GM13976 (cell line): Measurements from ENCODE around the gene GRIA4.

ENCODE experiments used
- DNase-seq: peaks from one replicate; pipeline ENCODE4 v3.0.0; 2012; ENCODE audit warnings: low spot score
- in situ Hi-C: fragments of 300-500 bp; cut with MboI; formaldehyde crosslinking; loops from one replicate; pipeline ENCODE4 v1.12.0; 2022; ENCODE audit warnings: low sequenced_read_pairs, mixed read lengths, inconsistent platforms; ENCODE audit not compliant: unreplicated experiment
- TF ChIP-seq, protein P1 (sequence below): IDR thresholded peaks from 2 replicates; pipeline ENCODE4 v1.5.1; 2012; ENCODE audit warnings: borderline replicate concordance, mild to moderate bottlenecking; ENCODE audit not compliant: insufficient read depth; ENCODE audit errors: extremely low read depth, missing control alignments, control extremely low read depth

The GRIA4 gene

GRCh38 chr11:106011481-106011880 is 401.6 kb downstream of the GRIA4 start:
- in situ Hi-C loops = no loop called here
- no peak for DNase-seq
- TF ChIP-seq, protein P1, sequence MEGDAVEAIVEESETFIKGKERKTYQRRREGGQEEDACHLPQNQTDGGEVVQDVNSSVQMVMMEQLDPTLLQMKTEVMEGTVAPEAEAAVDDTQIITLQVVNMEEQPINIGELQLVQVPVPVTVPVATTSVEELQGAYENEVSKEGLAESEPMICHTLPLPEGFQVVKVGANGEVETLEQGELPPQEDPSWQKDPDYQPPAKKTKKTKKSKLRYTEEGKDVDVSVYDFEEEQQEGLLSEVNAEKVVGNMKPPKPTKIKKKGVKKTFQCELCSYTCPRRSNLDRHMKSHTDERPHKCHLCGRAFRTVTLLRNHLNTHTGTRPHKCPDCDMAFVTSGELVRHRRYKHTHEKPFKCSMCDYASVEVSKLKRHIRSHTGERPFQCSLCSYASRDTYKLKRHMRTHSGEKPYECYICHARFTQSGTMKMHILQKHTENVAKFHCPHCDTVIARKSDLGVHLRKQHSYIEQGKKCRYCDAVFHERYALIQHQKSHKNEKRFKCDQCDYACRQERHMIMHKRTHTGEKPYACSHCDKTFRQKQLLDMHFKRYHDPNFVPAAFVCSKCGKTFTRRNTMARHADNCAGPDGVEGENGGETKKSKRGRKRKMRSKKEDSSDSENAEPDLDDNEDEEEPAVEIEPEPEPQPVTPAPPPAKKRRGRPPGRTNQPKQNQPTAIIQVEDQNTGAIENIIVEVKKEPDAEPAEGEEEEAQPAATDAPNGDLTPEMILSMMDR = no peak

- no peak for DNase-seq
- in situ Hi-C loops = no loop called here
- TF ChIP-seq, protein P1 = no peak
These were observed 402.9 kb downstream of the GRIA4 start for GRCh38 chr11:106012744-106013143.

GRCh38 chr11:106014035-106014434 is 404.2 kb downstream of the GRIA4 start:
- TF ChIP-seq, protein P1 = no peak
- DNase-seq = no peak
- in situ Hi-C loops = no loop called here

- in situ Hi-C loops = no loop called here
- DNase-seq = no peak
- TF ChIP-seq, protein P1 = no peak
These were observed 404.7 kb downstream of the GRIA4 start for GRCh38 chr11:106014620-106015019.

DNA sequence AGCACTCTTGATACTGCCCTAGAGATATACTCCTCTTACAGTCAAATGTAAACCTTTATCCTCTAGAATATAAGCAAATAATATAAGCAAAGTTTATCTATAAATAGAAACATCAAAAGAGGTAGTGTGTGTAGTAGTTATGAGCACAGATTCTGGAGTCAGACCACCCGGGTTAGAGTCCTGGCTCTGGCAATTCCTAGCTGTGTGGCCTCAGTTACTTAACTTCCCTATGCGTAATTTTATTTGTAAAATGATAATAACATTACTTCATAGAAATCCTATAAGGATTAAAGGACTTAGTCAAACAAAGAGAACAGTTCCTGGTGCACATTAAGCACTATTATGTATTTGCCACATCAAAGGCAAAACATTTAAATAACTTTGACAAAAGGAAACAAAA is 405.2 kb downstream of the GRIA4 start:
- TF ChIP-seq, protein P1 = no peak
- in situ Hi-C loops = no loop called here
- DNase-seq = no peak

DNA sequence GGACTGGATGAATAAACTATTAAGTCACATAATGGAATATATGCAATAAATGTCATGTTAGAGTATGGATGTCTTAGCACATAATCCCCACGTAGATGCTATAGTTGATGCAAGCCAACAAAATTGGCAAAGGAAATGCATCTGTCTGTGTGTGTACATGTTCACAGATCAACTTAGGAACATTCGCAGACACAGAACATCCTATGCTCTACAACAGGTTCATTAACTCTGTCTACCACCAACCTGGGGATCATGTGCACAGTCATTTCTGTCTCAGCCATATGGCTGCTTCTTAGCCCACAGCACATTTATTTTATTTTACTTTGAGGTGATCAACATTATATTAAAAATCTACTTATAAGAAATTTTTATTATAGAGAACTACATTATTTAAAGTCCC is 407.2 kb downstream of the GRIA4 start:
- TF ChIP-seq, protein P1 = no peak
- in situ Hi-C loops = no loop called here
- no peak for DNase-seq

GRCh38 chr11:106021181-106021966 is 411.5 kb downstream of the GRIA4 start:
- no peak for DNase-seq
- in situ Hi-C loops = no loop called here
- TF ChIP-seq, protein P1 = no peak
